Left hindlimb (tissue), 1 donor: Measurements from ENCODE around the gene SIGLEC1.
A peak's percentile ranks its signal among the peaks of the same experiment; 100 is the strongest.

Experiments
- DNase-seq: peaks from one replicate; pipeline ENCODE4 v3.0.0-alpha.2; 2018

SIGLEC1 gene

DNA sequence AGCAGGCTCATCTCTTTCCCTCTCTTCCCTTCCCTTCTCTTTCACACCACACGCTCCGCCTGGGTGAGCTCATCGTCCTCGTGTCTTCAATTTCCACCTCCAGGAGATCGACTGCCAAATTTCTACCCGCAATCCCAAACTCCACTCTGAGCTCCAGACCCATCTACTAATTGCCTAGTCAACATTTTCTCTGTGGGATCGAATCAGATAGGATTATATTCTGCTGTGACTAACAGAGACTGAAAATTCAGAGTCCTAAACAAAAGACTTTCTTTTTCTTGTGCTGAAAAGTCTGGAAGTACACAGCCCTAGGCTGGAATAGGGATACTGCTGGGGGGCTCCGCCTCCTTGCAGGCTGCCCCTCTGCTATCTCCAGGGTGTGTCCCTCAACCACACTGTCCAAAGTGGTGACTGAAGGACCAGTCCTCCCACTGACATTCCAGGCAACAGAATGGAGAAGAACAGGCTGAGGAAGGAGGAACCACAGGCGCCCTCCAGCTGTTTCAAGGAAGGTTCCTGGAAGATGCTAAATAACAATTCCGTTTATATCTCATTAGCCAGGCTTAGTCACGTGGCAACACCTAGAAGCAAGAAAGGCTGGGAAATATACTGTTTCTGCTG is 15.1 kb upstream of the SIGLEC1 start:
- DNase-seq = no peak

DNA sequence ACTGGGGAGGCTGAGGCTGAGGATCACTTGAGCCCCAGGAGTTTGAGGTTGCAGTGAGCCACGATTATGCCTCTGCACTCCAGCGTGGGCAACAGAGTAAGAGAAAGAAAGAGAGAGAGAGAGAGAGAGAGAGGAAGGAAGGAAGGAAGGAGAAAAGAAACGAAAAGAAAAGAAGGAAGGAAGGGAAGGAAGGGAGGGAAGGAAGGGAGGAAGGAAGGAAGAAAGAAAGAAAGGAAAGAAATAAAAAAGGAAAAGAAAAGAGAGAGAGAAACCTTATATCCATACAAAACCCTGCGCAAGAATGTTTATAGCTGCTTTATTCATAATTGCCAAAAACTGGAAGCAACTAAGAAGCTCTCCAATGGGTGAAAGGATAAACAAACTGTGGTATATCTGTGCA is 12.0 kb upstream of the SIGLEC1 start:
- DNase-seq = no peak

DNA sequence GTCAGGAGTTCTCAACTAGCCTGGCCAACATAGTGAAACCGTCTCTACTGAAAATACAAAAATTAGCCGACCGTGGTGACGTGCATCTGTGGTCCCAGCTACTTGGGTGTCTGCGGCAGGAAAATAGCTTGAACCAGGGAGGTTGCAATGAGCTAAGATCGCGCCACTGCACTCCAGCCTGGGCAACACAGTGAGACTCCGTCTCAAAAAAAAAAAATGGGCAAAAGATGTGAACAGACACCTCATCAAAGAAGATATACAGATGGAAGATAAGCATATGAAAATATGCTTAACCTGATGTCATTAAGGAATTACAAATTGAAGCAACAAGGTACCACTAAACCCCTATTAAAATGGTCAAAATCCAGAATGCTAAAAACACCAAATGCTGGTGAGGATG is 10.9 kb upstream of the SIGLEC1 start:
- no peak for DNase-seq

DNA sequence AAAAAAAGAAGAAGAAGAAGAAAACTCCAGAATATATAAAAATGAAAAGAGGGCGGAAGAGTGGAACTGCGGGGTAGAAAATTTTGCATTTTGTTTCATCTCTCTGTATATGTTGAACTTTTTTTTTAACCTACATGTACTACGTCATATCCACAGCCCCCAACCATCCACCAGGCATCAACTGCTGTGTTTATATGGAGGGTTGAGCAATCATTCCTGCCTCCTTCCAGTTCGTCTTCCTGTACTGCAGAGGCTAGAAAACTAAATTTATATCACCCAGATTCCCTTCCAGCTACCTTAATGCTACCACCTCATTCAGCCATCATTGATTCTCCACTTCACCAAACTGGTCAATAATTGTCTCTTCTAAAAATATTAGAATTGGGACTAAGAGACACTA is 9.5 kb upstream of the SIGLEC1 start:
- no peak for DNase-seq

- DNase-seq = no peak
These were observed 8.2 kb upstream of the SIGLEC1 start for GRCh38 chr20:3720626-3721025.

- DNase-seq = no peak
These were observed 7.7 kb upstream of the SIGLEC1 start for GRCh38 chr20:3720068-3720467.

- DNase-seq = no peak
These were observed 6.6 kb upstream of the SIGLEC1 start for GRCh38 chr20:3719046-3719445.

- no peak for DNase-seq
These were observed 3.9 kb upstream of the SIGLEC1 start for GRCh38 chr20:3716195-3716834.

DNA sequence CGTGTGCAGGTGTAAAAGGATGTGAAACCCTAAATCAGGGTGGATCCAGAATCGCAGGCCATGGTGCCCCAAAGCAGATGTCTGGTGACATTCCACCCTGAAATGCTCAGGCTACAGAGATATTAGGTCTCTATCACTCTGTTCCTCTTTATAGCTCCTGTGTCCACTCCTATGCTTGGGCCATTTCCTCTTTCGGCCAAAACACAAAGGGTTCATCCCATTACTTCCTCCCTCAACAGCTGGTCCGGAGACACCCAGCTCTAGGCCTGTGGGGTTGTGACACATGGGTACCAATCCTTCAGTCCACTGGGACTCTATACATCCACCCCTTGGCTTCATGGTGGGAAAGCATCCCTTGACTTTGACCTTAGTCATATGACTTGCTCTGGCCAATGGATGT is 1.7 kb upstream of the SIGLEC1 start:
- no peak for DNase-seq

DNA sequence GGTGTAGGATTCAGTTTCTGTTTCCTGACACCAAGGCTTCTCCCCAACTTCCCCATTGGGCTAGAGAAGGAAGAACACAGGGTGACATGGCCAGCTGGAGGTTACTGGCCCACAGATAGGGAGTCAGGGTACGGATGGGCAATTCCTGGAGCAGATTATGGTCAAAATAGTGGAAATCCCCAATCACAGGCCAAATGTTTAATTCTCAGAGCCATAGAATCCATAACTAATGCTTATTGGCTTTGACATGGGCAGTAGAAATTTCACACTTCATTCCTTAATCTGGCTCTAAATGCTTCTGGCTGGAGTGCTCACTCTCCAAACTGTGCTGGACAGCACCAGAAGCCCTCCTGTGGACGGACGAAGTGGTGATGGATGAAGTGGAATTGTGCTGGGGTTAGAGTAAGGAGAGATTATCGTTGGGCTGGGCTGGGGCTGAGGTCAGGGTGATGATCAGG is 887 bp downstream of the SIGLEC1 start:
- DNase-seq = no peak

DNA sequence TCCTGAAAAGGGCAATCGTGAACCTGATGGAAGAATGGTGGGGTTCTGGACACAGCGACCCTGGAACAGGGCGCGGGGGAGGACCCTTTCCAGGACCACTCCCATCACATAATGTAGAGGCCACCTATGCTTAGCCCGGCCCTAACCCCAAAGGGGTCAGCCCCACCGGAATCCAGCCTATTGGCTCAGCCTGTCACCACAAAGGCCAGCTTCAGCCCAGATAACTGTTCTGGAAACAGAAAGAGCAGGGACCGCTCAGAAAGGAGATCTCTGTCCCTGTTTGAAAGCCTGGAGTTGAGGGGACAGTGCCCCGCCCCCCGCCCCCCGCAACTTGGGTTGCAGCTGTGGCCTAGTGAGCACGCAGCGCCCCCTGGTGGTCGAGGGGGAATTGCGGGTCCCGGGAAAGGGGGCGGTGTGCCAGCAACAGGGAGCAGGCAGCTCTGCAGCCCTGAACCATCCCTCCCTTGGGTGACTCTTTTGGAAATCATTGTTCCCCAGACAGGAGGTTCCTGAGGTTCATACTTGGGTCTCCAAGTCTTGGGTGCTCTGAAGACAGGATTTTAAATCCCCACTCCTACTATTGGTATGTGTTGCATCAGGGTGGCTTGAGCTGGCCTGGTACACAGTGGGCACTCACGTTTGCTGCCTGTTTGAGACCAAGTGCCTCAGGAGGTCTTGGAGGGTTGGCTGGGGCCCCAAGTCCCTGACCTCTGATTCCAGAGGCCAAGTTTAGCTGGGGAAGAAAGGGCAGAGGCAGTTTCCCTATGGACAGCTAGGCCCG is 1.5 kb downstream of the SIGLEC1 start:
- peak; percentile 84 for DNase-seq

- no peak for DNase-seq
These were observed 2.4 kb downstream of the SIGLEC1 start for GRCh38 chr20:3710011-3710466.

DNA sequence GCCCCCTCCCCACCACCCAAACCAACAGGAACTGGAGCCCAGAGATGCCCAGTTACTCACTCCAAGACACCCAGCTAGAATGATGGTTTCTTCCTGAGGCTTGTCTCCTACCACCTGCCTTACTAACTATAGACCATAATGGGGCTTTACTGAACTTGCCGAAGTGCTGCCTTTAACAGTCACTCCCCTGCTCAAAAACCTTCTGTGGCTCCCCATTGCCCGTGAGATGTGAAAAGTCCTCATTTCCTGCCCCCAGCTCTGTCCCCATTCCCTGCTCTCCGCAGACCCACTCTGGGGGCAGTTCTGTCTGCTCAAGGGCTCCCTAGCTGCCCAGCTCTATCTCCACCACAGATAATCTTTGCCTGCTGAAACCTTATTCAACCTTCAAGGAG is 4.9 kb downstream of the SIGLEC1 start:
- DNase-seq = no peak

DNA sequence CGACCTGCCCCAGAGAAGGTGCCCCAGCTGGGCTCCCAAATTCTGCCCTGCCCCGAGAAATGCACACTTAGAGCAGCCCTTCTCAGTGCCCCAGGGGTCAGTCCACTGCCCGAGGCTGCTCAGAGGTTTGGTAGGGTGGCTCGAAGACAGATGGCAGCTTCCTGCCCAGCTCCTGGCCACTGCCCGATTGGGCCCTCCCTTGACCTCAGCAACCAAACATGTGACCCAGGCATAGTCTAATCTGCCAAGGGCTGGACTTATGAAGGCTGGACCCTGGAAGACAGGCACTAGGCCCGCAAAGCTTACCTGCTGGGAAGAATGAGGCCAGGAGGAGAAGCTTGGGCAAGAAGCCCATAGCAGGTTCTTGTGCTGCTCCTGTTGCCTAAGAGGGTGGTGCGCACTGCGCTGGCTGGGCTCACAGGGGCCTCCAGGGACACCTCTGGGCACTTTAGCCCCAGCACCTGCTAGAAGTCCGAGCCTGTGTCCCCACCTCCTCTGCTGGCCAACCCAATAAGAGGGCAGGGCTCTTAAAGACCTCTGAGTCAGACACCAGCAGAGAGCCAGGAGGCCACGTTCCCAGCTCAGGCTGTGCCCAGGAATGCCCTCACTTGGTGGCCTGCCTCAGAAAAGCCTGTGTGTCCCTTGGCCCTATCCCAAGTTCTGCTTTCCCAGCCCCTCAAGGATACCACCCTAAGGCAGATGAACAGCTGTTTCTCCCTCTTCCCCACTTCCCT is 5.5 kb downstream of the SIGLEC1 start:
- no peak for DNase-seq

- DNase-seq = no peak
These were observed 6.2 kb downstream of the SIGLEC1 start for GRCh38 chr20:3705970-3706739.

- no peak for DNase-seq
These were observed 6.9 kb downstream of the SIGLEC1 start for GRCh38 chr20:3705491-3705969.

DNA sequence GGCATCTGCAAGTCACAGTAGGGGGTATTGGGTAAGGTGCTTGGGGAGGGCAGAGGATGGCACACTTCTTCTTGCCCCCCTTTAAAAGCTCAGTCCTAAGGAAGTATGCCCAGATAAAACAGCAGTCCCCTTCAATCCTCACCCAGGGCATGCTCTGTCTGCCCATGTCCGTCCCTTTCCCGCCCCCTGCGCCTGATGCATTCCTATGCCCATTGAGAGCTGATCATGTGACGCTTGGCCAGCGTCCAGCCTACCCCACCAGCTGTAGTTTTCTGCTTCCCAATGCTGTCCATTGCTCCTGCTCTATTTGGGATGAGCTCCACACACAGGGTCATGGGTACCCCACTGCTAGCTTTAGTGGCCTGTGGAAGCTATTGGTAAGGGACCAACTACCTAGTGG is 8.3 kb downstream of the SIGLEC1 start:
- DNase-seq = no peak

DNA sequence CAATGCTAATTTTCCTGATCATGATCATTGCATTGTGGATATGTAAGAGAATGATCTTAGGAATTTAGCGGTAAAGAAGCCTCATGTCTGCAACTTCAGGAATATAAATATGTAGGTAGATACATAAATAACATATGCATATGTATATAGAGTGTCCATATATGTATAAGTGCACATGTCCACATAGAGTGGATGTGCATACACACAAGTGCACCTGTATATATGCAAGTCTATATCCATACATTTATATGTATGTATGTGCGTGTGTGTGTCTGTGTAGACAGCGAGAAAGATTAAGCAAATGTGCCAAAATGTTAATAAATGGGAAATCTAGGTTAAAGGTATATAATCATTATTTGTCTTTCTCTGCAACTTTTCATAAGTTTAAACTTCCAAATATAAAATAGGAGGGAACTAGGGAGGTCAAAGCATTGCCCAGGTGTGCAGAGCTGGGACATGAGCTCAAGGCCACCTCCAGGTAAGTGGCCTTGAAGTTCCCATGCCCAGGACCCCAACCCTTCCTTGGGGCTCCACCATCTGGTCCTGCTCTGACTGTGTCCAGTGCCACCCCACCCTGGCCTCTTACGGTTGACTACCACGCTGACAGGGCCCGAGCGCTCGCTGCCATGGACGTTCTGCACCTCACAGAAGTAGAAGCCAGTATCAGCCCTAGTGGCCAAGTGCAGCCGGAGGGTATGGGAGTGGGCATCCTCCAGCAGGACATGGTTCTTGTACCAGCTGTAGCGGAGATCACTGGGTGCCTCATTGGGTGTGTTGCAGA is 9.6 kb downstream of the SIGLEC1 start:
- DNase-seq = no peak

GRCh38 chr20:3701061-3701998 is 11.1 kb downstream of the SIGLEC1 start:
- DNase-seq = no peak

DNA sequence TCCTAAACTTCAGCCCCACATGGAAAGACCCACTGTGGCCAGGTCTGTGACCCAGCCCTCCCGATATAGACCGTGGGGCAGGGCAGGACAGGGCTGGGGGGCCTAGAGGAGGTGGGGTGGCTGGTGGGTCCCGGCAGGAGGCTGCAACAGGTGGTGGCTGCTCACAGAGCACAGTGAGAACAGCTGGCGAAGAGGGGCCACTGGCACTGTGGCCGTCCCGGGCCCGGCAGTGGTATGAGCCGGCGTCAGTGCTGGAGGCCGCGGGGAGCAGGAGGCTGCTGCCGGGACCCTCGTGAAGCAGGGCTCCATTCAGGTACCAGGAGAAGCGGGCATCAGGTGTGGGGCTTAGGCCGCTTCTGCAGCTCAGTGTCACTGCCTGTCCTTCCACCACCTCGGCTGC is 13.4 kb downstream of the SIGLEC1 start:
- DNase-seq = no peak
